Left hindlimb (tissue), 1 donor: ENCODE results near the gene PKP2.

Source experiments
- DNase-seq: peaks from one replicate; pipeline ENCODE4 v3.0.0-alpha.2; 2018

The PKP2 gene

DNA sequence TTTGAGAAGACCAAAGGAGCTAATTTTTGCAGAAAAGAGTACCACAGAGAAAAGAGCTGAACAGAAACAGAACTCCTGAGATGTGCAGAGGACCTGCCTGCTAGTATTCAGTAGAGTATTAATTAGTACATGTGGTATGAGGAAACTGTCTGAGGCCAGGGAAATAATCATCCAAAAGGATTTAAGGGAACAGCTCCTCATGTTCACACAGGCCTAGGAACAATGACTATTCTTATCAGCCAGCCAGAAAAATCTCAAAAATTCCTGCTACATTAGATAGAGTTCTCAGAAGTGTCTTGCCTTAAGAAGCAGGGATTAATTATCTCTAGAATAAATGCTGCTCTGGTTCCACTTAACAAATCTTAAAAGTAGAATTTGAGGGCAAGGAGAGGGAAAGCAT is 36.4 kb downstream of the PKP2 start:
- no peak for DNase-seq

DNA sequence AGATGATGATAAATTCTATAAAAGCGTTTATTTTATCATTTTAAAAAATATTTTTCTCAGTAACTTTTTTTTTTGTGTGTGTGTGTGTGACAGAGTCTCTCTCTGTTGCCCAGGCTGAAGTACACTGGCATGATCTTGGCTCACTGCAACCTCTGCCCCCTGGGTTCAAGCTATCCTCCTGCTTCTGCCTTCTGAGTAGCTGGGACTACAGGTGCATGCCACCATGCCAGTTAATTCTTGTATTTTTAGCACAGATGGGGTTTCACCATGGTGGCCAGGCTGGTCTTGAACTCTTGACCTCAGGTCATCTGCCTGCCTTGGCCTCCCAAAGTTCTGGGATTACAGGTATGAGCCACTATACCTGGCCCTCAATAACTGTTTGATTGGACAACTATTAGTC is 37.2 kb downstream of the PKP2 start:
- DNase-seq, result no peak

DNA sequence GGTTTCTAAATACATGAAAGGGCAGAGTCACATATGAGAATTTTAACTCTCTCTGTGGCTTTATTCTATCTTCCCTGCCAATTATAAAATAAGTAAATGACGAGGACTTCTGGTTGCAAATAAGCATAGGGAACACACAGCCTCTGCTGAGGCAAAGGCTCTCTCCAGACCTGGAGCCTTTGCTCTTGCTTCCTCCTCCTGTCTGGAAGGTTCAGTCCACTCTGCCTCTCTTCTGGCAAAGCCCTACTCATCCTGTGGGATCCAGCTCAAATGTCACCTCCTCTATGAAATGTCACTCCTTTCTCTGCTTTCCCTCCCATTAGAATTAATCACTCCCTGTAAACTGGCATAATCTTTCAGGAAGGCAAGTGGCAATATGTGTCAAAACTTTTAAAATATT is 41.9 kb downstream of the PKP2 start:
- DNase-seq, result no peak

DNA sequence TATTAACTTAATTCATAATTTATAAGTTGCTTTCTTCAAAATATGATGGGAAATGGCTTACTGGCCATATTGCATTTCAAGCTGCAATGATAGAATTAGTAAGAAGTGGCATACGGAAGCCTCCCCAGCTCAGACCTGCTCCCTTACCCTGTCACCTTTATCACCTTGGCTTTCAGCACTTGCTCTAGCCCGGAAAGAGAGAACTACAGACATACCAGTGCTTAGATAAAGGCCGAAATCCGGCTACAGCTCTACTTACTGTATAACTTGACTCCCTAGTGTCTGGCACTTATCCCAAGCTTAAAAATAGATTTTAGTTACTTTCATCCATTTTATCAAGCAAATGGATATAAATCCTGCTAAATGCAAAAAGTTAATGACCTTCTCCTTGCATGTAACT is 42.5 kb downstream of the PKP2 start:
- no peak for DNase-seq

DNA sequence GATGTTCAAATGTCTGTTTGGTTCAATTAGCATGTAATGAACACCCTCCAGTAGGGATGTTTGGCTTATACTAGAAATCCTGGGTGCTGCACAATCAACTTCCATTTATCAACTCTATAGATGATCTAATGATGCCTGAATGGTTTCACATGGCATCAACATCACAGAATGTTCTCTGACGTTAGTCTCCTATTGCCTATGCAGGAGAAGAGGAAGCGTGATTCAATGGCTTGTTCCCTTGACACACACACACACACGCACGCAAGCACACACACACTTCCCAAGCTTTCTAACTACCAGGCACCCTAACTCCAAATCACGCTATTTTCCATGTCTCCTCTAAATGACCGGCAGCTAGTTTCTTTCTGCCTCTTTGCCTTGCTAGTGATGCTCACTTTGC is 49.3 kb downstream of the PKP2 start:
- no peak for DNase-seq

DNA sequence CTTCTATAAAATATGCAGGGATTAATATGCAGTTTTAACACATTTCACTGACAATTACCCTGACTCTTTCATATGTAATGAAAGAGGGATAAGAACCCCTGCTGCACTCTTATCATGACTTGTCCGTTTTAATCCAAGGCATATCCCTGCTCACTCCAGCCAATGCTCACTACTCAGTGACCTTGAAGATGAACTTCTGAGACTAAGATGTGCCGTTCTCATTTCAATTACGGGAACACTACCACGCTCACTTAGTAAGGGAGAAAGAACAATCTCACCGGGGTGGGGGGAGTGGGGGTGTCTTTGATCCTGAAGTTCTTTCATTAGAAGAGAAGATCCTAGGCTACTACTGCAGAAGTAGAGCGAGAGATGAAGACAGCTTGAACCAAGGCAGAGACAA is 50.5 kb downstream of the PKP2 start:
- DNase-seq, result no peak

DNA sequence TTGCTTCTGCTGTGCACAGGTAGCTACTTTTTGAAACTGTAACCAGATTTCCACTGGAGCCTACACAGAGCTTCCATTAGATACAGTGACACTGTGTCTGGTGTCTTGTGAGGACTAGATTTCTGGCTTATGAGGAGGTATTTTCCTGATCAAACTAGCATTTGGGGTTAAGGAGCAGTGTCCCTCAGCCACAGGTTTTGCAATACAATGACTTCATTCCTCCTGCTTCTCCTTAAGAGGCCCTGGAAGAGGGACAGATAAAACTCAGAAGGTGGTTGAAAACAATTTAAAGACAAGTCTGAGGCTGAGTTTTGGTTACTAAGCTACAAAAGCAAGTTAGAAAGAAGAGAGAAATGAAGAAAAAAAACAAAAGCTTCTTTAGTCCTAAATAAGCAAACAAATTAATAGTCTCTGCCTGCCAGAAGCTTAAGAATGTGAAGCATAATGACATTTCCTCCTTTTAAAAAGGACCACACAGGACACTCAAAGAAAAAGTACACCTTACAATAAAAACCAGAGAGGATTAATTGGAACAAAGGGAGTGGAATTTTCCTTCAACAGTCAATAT is 53.0 kb downstream of the PKP2 start:
- no peak for DNase-seq

DNA sequence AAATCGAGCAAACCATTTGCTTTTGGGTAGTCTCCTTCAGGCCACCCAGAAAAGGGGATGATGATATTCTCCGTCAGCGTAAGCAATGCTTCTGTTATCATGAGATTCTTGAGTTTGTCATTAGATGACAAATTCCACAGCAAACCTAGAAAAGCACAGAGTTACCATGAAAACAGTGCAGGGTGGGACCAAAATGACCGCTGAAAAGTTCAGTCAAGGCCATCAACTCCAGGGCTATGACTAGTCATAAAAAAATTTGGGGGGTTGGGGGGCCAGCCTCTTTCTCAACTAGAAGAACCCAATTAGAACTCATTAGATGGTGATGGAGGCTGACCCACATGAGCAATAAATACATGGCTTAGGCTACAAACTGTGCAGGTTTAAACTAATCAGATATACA is 55.5 kb downstream of the PKP2 start:
- no peak for DNase-seq

DNA sequence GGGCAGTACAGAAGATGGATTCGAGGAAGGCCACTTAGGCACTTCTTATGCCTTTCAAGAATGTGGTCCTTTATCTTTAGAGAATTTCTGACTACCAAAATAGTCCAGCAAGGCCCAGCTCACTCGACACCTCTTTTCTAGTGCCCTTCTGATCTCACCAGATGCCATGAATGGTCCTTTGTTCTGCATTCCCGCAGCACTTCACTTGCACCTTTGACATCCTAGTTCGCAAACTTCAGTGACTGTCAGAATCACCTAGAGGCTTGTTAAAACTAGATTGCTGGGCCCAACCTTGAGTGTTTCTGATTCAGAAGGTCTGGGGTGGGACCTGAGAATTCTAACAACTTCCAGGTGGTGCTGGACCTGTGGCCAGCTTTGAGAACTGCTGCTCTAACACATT is 56.7 kb downstream of the PKP2 start:
- DNase-seq, result no peak

DNA sequence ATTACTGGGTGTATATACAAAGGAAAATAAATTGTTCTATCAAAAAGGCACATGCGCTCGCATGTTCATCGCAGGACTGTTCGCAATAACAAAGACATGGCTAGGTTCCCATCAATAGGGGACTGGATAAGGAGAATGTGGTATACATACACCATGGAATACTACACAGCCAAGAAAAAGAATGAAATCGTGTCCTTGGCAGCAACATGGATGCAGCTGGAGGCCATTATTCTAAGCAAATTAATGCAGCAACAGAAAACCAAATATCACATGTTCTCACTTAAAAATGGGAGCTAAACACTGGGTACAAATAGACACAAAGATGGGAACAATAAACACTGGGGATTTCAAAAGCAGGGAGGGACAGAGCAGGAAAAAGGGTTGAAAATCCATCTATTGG is 58.6 kb downstream of the PKP2 start:
- no peak for DNase-seq

DNA sequence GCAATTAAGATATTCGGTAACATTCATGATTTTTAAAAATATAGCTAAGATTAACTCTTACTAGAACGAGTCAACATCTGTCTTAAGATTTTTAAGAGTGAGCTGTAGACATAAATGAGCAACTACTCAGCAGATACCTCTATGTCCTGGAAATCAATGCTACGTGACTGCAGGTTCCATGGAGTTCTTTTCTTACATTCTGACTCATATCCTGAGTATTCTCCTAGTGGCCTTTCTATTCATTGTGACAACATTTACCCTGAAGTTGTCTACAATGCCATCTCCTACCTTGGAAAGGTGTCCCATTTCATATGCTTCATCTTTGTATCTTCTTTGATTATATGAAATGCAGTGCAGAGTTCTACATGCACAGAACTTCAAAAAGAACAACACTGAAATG is 59.9 kb downstream of the PKP2 start:
- DNase-seq, result no peak

DNA sequence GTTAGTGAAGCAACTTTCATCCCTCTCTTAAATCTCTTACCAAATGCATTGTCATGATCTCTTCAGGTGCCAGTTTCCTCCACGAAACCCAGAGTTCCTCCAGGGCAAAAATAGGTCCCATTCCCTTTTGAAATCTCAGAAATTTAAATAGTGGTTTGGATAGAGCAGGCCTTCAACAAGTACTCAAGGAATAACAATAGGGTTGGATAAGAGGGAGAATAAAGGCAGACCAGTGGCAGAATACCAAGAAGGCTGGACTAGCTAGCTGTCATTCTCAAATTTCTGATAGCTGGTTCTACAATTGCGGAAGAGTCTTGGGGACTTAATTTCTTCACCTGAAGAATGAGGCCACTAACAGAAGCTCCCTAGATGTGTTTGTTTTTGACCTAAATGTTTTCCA is 62.5 kb downstream of the PKP2 start:
- no peak for DNase-seq

DNA sequence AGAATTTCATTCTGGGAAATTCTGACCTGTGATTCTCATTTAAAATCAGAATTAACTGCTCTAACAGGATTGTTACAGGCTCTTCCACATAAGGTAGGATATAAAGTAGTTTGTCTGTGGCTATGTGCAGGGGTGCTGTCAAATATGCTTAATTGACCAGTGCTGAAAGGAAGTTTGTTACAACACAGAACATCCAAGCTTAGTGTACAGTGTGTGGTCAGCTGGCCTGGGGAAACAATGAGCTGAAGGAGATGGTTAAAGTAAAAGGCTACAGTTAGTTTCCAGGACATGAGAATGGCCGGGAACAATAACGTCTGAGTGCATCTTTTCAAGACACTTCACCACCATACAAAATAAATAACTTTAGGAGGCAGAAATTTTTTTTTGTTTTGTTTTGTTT is 68.0 kb downstream of the PKP2 start:
- DNase-seq, result no peak

DNA sequence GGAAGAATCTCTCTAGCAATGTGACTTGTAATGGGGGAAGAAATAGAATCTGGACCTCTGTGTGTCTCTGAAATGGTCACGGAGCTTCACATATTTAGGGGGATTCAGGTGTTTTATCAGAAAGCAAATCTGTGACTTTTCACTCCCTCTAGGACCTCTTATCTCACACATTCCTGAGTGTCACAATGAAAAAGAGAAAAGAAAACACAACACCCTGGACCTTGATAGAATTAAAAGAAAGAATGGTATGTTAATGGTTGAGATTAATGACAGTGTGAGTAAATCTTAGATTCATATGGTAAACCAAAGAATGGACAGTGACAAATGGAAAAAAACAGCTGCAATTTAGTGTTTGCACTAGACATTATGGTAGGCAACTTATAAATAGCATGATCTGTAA is 68.5 kb downstream of the PKP2 start:
- no peak for DNase-seq

DNA sequence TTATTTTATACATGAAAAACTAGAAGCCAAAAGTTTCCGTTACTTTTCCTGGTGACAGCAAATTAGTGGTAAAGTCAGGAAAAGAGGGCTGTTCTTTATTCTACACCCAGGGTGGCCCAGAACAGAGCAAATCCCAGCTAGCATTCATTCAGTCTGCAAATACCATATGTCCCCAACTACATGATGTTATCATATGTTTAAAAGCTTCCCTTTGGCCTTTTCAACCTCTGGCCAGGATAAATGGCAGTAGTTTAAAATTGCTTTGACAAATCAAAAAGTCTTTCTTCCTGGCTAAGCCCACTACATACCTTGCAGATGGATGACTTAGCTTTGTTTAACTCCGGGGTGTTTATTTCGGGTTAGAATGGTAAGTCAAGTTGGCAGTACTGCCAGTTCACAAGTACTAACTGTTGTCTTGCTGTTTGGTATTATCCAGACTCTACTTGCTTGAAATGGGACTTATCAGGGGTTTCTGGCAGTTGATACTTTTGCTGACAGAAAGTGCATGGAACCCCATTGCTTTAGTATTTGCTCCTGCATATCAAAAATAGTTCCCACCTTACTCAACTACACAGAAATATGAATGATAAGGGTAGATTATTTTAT is 69.7 kb downstream of the PKP2 start:
- DNase-seq, result no peak

DNA sequence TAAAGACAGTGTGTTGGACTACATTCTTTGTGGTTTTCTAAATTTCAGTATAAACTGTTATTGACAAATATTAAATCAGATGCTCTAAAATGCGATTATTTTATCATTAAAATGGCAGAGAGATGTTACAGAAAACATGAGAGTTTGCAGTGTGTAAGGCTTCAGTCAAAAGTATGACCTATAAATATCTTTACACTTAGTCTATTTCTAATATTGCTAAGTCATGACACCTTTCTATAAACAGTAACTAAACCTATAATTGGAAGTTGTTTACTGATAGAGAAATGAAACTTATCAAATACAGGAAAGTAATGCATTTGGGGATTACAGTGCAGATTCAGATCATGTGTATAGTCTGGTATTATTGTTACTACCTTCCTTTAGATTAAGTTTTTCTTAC is 72.0 kb downstream of the PKP2 start:
- no peak for DNase-seq

DNA sequence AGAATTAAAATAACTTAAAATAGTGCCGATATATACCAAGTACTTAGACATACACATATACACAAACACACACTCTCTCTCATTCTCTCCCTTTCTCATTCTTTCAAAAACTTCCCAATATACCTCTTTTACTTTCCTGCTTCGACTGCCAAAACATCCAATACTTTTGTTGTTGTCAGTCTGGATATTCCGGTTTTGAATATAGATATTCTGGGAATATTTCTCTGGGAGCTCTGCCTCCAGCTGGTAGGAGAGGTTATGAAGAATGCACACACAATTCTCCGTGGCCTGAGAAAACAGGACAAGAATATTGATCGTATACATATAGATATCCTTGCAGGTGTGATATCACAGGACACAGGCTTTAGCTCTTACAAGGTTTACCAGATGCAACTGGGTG is 74.2 kb downstream of the PKP2 start:
- no peak for DNase-seq

DNA sequence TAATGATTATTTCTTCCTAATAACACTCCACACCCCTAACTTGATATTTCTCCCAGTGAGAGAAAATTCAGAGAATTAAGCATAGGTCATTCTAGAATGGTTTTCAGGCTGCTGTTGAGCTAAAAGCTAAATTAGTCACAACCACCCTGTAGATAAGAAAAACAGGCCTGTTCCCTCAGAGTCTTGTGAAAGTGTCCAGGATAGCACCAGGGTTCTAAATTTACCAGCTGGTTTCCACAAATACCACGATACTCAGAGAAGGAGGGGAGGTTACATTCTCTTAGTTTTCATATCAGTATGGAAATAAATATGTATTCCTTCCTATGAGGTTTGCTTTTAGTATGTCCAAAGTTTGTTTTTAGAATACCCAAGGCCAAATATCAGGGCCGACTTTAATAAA is 74.9 kb downstream of the PKP2 start:
- no peak for DNase-seq

DNA sequence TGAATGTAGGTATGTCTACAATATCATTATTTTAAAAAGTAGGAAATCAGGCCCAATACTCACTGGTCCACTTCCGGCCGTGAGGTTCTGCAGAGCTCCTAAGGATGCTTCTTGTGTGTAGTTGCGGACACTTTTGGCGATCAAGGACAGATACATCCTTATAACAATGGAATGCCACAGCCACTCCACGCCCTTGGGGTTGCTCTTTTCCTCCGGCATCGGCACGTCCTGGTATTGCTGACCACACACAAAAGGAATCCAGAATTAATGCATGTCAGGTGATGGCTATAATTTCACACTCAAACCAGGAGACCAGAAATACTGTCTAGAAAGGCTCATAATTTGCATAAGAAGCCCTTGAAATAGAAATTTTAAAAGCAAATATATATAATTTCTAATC is 75.3 kb downstream of the PKP2 start:
- no peak for DNase-seq

DNA sequence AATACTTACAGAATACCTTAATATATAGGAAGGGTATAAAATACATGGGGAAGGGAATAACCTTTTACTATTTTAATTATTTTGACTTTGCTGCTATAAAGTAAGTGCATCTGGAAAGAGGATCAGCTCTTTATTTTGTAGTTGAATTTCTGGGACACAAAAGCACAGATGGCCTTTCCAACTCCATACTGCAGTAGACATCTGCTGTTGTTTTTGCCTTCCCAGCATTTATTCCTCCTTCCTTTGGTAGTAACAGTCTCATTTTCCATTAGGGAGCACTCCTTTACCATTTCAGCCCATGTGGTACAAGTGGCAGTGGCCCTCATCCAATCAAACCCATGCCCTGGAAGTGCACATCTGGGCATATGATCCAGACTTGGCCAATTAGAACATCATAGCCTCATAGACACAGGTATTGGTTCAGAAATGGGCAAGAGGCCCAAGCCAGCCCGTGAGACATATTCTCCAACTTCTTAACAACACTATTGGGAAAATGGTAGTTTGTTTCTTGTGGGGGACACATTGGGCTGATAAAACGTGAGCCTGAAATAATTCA is 76.1 kb downstream of the PKP2 start:
- no peak for DNase-seq

DNA sequence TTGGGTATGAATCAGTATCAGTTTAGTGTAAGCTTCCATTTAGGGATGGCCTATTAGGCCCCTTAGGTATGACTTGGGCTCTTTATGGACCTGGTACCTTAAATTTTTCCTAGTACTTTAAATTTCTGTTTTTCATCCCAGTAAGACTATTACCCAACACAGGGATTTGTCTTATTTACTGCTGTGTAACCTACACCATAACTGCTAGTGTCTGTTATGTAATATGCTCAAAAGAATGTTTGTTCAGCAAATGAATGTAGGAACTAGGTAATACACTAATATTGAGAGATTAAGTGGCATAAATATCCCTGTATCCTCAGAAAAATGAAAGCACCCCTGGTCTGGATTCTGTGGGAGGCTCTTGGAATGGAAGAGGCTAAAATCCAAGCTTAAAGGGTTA is 77.2 kb downstream of the PKP2 start:
- DNase-seq, result no peak

DNA sequence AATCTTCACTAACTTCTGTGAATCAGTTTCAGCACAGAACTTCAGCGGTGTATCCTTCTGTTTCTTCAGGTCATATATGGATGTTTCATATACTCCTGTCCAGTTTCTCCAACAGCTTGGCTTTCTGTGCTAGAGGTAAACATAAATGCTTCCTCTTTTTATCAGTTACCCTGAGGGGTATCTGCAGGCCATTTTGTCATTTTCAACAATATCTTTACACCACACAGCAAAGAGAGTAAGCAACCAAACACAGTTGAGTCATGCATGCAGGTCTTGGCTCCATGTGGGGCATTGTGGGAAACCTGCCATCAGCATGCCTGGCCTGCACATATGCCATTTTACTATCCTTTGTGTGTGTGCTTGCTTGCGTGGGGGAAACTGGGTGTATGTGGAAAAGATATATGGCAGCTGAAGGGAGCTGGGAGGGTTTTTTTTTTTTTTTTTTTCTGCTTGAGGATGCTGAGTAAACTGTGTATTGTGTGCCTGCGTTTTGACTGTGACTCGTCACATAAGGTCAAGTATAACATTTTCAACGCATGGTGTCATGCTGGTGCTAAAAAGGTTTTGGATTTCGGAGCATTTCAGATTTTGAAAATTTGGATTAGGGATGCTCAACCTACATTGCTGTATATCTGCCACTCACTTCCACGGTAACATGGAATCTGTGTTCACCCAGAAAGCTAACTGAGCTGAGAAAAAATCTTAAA is 84.7 kb downstream of the PKP2 start:
- DNase-seq, result no peak

DNA sequence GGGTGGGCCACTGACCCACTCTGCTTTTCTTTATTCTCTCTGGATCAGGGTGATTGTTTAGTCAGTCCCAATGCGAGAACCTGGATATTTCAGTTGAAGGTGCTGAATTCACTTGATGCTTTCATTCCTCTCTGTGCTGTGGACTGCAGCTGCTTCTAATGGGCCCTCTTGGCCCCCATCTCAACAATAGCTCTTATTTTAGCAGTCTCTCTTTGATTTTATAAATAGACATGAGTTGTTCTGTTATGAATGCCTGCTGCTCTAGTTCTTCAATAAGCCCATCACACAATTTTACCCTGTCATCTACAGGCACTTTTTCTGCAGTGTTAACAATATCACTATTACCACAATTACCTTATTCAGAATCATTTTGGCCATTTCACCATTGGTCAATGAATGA is 86.7 kb downstream of the PKP2 start:
- DNase-seq, result no peak

DNA sequence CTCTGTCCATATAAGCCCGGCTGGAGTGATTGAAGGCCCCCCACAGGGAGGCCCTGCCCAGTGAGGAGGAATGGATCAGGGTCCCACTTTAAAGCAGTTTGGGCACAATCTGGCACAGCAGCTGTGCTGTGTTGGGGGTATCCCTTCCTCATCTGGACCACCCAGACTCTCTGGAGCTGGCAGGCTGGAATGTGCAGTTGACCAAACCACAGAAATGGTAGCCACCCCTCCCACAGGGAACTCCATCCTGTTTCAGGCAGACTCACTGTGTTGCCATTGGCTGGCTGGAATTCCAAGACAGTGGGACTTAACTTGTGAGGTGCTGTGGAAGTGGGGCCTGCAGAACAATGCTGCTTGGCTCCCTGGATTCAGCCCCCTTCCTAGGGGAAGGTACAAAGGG is 87.4 kb downstream of the PKP2 start:
- DNase-seq, result no peak

DNA sequence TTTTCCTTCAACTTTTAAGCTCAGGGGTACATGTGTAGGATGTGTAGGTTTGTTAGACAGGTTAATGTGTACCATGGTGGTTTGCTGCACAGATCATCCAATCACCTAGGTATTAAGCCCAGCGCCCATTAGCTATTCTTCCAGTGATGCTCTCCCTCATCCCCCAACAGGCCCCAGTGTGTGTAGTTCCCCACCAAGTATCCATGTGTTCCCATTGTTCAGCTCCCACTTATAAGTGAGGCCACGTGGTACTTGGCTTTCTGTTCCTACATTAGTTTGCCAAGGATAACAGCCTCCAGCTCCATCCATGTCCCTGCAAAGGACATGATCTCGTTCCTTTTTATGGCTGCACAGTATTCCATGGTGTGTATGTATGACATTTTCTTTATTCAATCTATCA is 92.3 kb downstream of the PKP2 start:
- DNase-seq, result no peak
